ENCODE results near the gene CYFIP2.

GRCh38 chr5:157348049-157348400 is 82.1 kb downstream of the CYFIP2 start:
- no peak for TF ChIP-seq POLR2AphosphoS5 (IDR thresholded peaks at IDR 0.05; ENCODE audit: low read length)
- no peak for TF ChIP-seq RFX5 (IDR thresholded peaks at IDR 0.05; ENCODE audit: low read depth, low read length)
- no peak for TF ChIP-seq EGR1 (IDR thresholded peaks at IDR 0.05; ENCODE audit: borderline replicate concordance in 1 of 2, low read depth in 2 of 2, low read length in 2 of 2)
- TF ChIP-seq SIN3A (IDR thresholded peaks at IDR 0.05; ENCODE audit: low read depth, low read length), result no peak
- no peak for TF ChIP-seq SIX5 (IDR thresholded peaks at IDR 0.05; ENCODE audit: low read depth, low read length, severe bottlenecking)
- no peak for TF ChIP-seq SMC3 (IDR thresholded peaks at IDR 0.05; ENCODE audit: borderline replicate concordance, low read length)
- no peak for TF ChIP-seq CTCF (IDR thresholded peaks at IDR 0.05 in 2 of 3, conservative IDR thresholded peaks at IDR 0.05 in 1 of 3; ENCODE audit: control insufficient read depth in 2 of 3, extremely low read depth in 1 of 3, insufficient read depth in 1 of 3, low read depth in 3 of 3, low read length in 3 of 3)
- TF ChIP-seq SPI1 (IDR thresholded peaks at IDR 0.05; ENCODE audit: borderline replicate concordance, insufficient read depth, low read depth, low read length), result no peak
- no peak for TF ChIP-seq POLR2A (IDR thresholded peaks at IDR 0.05; ENCODE audit: low read depth, low read length)
- TF ChIP-seq NR2C2 (IDR thresholded peaks at IDR 0.05; ENCODE audit: borderline replicate concordance, control insufficient read depth, insufficient read length, low read depth), result no peak
